Measurements from ENCODE around the gene TRIM24. TPM values are rescaled to one million over a fixed set of nuclear protein-coding genes. Genes with fewer than 3 reads are reported as not detected.
"Not testable (repeated sequence)": the region's sequence is repeated elsewhere in the genome, so short reads cannot be mapped to it uniquely, and the experiment has no call there.

The TRIM24 gene
- total and polyA plus RNA-seq, 4 donors, result 7.0 to 33.0 (median 17.4) TPM

DNA sequence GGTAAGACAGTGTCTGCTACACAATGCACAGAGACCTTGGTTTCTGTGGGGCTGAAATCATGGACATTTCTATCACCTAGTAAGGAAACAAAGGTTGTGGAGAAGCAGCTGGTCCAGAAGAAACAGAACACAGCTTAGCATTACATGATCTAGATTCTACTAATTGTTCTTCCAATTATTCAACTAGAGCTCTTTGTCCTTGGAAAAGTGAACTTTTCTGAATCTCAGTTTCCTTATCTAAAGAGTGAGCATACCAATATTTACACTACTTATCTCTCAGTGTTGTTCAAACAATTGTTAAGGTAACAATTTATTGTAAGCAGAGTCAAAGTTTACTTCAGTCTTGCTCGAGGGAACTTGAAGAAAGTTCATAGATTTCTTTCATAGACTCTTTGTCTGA, 42.3 kb upstream of the TRIM24 start:
- ATAC-seq (ENCODE audit: insufficient read depth, low FRiP score), result no peak
- no peak overlapping the region for H3K4me3 ChIP-seq
- no peaks in the 10 kb centered on the region for H3K27me3 ChIP-seq (ENCODE audit: control insufficient read depth in 3 of 3, insufficient read depth in 3 of 3, low read length in 2 of 3)
- H3K4me1 ChIP-seq (ENCODE audit: control insufficient read depth in 5 of 5, insufficient read depth in 5 of 5, low read length in 5 of 5), result no peaks in the 10 kb centered on the region
- no peaks in the 10 kb centered on the region for H3K9me3 ChIP-seq (ENCODE audit: control insufficient read depth in 4 of 4, insufficient read depth in 3 of 4, low read length in 3 of 4)
- no peak for DNase-seq
- WGBS, 2 donors, result 23 to 65% methylated on average over 1 of the region's 1 CpG
- no peak overlapping the region for H3K9ac ChIP-seq (ENCODE audit: insufficient read depth in 1 of 2, low read length in 2 of 2)
- H3K27ac ChIP-seq (ENCODE audit: low read depth in 1 of 2, low read length in 1 of 2), result no peak overlapping the region
- TF ChIP-seq CTCF (IDR thresholded peaks at IDR 0.05; ENCODE audit: control extremely low read depth, extremely low read depth), result no peak
- no peaks in the 10 kb centered on the region for H3K36me3 ChIP-seq (ENCODE audit: control insufficient read depth in 4 of 4, insufficient read depth in 4 of 4, low read length in 4 of 4)

- not testable (repeated sequence) for H3K9me3 ChIP-seq (ENCODE audit: control insufficient read depth in 4 of 4, insufficient read depth in 3 of 4, low read length in 3 of 4); DNase-seq; H3K4me1 ChIP-seq (ENCODE audit: control insufficient read depth in 5 of 5, insufficient read depth in 5 of 5, low read length in 5 of 5); H3K27ac ChIP-seq (ENCODE audit: low read depth in 1 of 2, low read length in 1 of 2); H3K4me3 ChIP-seq; ATAC-seq (ENCODE audit: insufficient read depth, low FRiP score); H3K9ac ChIP-seq (ENCODE audit: insufficient read depth in 1 of 2, low read length in 2 of 2); H3K36me3 ChIP-seq (ENCODE audit: control insufficient read depth in 4 of 4, insufficient read depth in 4 of 4, low read length in 4 of 4); H3K27me3 ChIP-seq (ENCODE audit: control insufficient read depth in 3 of 3, insufficient read depth in 3 of 3, low read length in 2 of 3)
- 57 to 78% methylated on average over 1 of the region's 1 CpG for WGBS, 2 donors
These were observed 41.7 kb upstream of the TRIM24 start for GRCh38 chr7:138418403-138418802.

DNA sequence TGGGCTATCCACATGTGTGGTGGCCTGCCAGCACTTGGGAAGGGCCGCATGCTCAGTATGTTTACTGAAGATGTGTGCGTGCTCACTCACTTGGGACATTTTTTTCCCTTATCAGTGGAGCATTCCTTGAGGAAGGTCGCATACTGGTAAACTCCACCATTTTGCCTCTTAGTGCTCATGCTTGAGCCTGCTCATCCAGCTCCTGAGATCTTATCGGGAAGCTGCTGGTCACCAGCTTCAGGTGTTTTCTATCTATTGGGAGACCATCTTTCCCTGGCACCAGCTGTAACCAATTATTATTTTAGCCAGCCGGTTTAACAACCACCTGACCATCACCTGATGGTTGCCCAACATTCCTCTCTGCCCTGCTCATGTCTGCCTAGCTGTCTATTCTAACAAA, 35.0 kb upstream of the TRIM24 start:
- Histone ChIP-seq H3K4me3 (no peak overlapping the region), H3K4me1 (ENCODE audit: control insufficient read depth in 5 of 5, insufficient read depth in 5 of 5, low read length in 5 of 5) (no peaks in the 10 kb centered on the region), H3K9me3 (ENCODE audit: control insufficient read depth in 4 of 4, insufficient read depth in 3 of 4, low read length in 3 of 4) (peaks cover 0 to 8% (median 8%) of the 10 kb centered on the region in 4 donors), H3K9ac (ENCODE audit: insufficient read depth in 1 of 2, low read length in 2 of 2) (no peak overlapping the region), H3K27me3 (ENCODE audit: control insufficient read depth in 3 of 3, insufficient read depth in 3 of 3, low read length in 2 of 3) (no peaks in the 10 kb centered on the region), H3K36me3 (ENCODE audit: control insufficient read depth in 4 of 4, insufficient read depth in 4 of 4, low read length in 4 of 4) (no peaks in the 10 kb centered on the region), H3K27ac (ENCODE audit: low read depth in 1 of 2, low read length in 1 of 2) (no peak overlapping the region)
- 96% methylated on average over 5 of the region's 5 CpGs for WGBS, 2 donors
- no peak for ATAC-seq (ENCODE audit: insufficient read depth, low FRiP score)
- no peak for DNase-seq
- no peak for TF ChIP-seq CTCF (IDR thresholded peaks at IDR 0.05; ENCODE audit: control extremely low read depth, extremely low read depth)

DNA sequence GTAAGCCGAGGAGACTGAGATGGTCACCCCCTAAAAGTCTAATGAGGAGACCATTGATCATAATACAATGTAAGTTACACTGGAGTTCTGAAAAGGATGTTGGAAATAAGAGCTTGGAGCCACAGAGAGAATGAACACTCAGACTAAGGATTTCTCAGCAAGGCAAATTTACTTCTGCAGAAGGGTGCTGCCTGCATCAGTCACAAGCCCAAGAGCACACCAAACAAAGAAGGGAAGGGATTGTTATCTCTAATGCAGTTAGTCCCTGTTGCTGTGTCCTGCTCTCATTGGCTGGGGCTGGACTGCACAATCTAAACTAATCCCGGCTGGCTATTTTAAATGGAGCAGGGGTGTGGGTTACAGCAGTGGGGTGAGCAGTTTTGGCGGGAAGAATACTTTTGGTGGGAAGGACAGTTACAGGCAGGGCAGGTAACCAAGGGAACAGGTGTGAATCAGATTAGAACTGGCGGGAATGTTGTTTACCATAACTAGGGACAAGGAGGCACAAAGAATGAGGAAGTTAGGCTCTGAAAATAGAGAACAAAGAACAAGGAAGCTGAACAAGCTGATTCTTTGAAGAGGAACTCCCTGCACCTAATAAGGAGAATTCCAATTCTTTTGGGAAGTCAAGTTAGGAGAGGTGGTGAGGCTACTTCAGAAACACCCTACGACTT, 30.3 kb upstream of the TRIM24 start:
- peaks cover 0 to 15% (median 11%) of the 10 kb centered on the region in 4 donors for H3K9me3 ChIP-seq (ENCODE audit: control insufficient read depth in 4 of 4, insufficient read depth in 3 of 4, low read length in 3 of 4)
- DNase-seq (no peak), ATAC-seq (ENCODE audit: insufficient read depth, low FRiP score) (no peak)
- no peak overlapping the region for H3K27ac ChIP-seq (ENCODE audit: low read depth in 1 of 2, low read length in 1 of 2)
- TF ChIP-seq CTCF (IDR thresholded peaks at IDR 0.05; ENCODE audit: control extremely low read depth, extremely low read depth), result no peak
- H3K36me3 ChIP-seq (ENCODE audit: control insufficient read depth in 4 of 4, insufficient read depth in 4 of 4, low read length in 4 of 4), result no peaks in the 10 kb centered on the region
- WGBS, 2 donors, result 92 to 96% methylated on average over 5 of the region's 5 CpGs
- H3K4me1 ChIP-seq (ENCODE audit: control insufficient read depth in 5 of 5, insufficient read depth in 5 of 5, low read length in 5 of 5), result no peaks in the 10 kb centered on the region
- H3K9ac ChIP-seq (ENCODE audit: insufficient read depth in 1 of 2, low read length in 2 of 2), result no peak overlapping the region
- H3K4me3 ChIP-seq, result no peak overlapping the region
- no peaks in the 10 kb centered on the region for H3K27me3 ChIP-seq (ENCODE audit: control insufficient read depth in 3 of 3, insufficient read depth in 3 of 3, low read length in 2 of 3)
